ENCODE data around the gene TPP1.
A peak's percentile ranks its signal among the peaks of the same experiment; 100 is the strongest.

GRCh38 chr11:6629892-6630631, 10.8 kb upstream of the TPP1 start:
- TF ChIP-seq CTCF (IDR thresholded peaks at IDR 0.05 in 8 of 11, conservative IDR thresholded peaks at IDR 0.05 in 3 of 11) = no peak
- peak in 1 of 3 donors; percentile 38 for TF ChIP-seq POLR2AphosphoS5 (IDR thresholded peaks at IDR 0.05)
